HG03097 (cell line): Measurements from ENCODE around the gene MUSTN1.

Source experiments
- ATAC-seq: cut with Tn5 transposase; IDR thresholded peaks from one replicate; pipeline ENCODE4 v1.9.1; 2021; ENCODE audit not compliant: unreplicated experiment, low FRiP score

The MUSTN1 gene

GRCh38 chr3:52834871-52835501 lies at the start of gene MUSTN1:
Gene MUSTN1, minus strand, starts transcription at chr3:52835019. Its CDS starts 71 bp downstream, at chr3:52834948.
- no peak for ATAC-seq

- no peak for ATAC-seq
Observed at GRCh38 chr3:52882377-52882776, 47.6 kb upstream of the MUSTN1 start.

GRCh38 chr3:52881871-52882270 lies 47.1 kb upstream of the MUSTN1 start:
- ATAC-seq, result no peak

GRCh38 chr3:52880474-52880873 lies 45.7 kb upstream of the MUSTN1 start:
- ATAC-seq, result no peak

GRCh38 chr3:52880047-52880446 lies 45.2 kb upstream of the MUSTN1 start:
- no peak for ATAC-seq

- ATAC-seq, result no peak
Observed at GRCh38 chr3:52879581-52879980, 44.8 kb upstream of the MUSTN1 start.

GRCh38 chr3:52879090-52879489 lies 44.3 kb upstream of the MUSTN1 start:
- ATAC-seq, result no peak

GRCh38 chr3:52877085-52877484 lies 42.3 kb upstream of the MUSTN1 start:
- ATAC-seq, result no peak

GRCh38 chr3:52874864-52875587 lies 40.2 kb upstream of the MUSTN1 start:
- ATAC-seq, result no peak

GRCh38 chr3:52874160-52874701 lies 39.4 kb upstream of the MUSTN1 start:
- no peak for ATAC-seq

- ATAC-seq, result no peak
Observed at GRCh38 chr3:52873433-52874159, 38.8 kb upstream of the MUSTN1 start.

GRCh38 chr3:52872245-52872644 lies 37.4 kb upstream of the MUSTN1 start:
- ATAC-seq, result no peak

- no peak for ATAC-seq
Observed at GRCh38 chr3:52871761-52872160, 36.9 kb upstream of the MUSTN1 start.

- ATAC-seq, result no peak
Observed at GRCh38 chr3:52870471-52870870, 35.7 kb upstream of the MUSTN1 start.

GRCh38 chr3:52866427-52866826 lies 31.6 kb upstream of the MUSTN1 start:
- ATAC-seq, result no peak

GRCh38 chr3:52865994-52866393 lies 31.2 kb upstream of the MUSTN1 start:
- no peak for ATAC-seq

- ATAC-seq, result no peak
Observed at GRCh38 chr3:52860424-52860768, 25.6 kb upstream of the MUSTN1 start.

- no peak for ATAC-seq
Observed at GRCh38 chr3:52859686-52860423, 25.0 kb upstream of the MUSTN1 start.

GRCh38 chr3:52857864-52858263 lies 23.0 kb upstream of the MUSTN1 start:
- no peak for ATAC-seq

GRCh38 chr3:52857133-52857532 lies 22.3 kb upstream of the MUSTN1 start:
- no peak for ATAC-seq

GRCh38 chr3:52856666-52857065 lies 21.8 kb upstream of the MUSTN1 start:
- ATAC-seq, result no peak
